A204.1 (cell line): ENCODE data around the gene SPRN.
"Not testable (repeated sequence)": the region's sequence is repeated elsewhere in the genome, so short reads cannot be mapped to it uniquely, and the experiment has no call there.

ENCODE experiments used
- FAIRE-seq: peaks from 2 replicates; lab custom pipeline; 2012; peaks lifted over from hg19 to GRCh38; lab: Jason Lieb, UNC

SPRN gene

DNA sequence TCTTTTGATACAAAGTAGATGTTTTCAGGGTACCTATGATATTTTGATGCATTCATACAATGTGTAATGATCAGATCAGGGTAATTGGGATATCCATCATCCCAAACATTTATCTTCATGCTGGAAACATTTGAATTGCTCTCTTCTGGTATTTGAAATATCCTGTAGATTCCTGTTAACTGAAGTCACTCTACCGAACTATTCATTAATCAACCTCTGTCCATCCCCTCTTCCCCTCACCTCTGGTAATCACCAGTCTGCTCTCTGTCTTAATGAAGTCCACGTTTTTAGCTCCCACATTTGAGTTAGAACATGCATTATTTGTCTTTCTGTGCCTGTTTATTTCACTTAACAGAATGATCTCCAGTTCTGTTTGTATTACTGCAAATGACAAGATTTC lies 19.2 kb downstream of the SPRN start:
- FAIRE-seq: no peak

- no peak for FAIRE-seq
Measured at GRCh38 chr10:133403784-133404183, 20.6 kb downstream of the SPRN start.

- no peak for FAIRE-seq
Measured at GRCh38 chr10:133403359-133403758, 21.1 kb downstream of the SPRN start.

- FAIRE-seq: no peak
Measured at GRCh38 chr10:133401981-133402725, 22.3 kb downstream of the SPRN start.

DNA sequence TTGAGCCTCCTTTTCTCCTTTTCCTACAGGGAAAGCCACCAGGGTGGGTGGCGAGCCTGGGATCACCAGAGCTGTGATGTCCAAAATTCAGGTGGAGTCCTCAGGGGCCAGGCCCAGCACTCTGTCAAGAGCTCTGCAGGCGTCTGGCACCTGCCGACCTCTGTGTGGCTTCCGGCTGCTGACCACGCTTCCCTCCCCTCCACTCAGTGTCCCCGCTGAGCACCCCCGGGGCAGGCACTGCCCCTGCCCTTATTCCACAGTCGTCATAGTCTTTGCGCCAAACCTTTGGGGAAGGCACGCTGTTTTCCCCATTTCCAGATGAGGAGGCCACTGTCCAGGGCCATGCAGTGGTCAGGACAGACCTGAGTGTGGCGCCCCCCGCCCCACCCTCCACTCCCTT lies 22.9 kb downstream of the SPRN start:
- FAIRE-seq: no peak

GRCh38 chr10:133400624-133401424 lies 23.6 kb downstream of the SPRN start:
- no peak for FAIRE-seq

DNA sequence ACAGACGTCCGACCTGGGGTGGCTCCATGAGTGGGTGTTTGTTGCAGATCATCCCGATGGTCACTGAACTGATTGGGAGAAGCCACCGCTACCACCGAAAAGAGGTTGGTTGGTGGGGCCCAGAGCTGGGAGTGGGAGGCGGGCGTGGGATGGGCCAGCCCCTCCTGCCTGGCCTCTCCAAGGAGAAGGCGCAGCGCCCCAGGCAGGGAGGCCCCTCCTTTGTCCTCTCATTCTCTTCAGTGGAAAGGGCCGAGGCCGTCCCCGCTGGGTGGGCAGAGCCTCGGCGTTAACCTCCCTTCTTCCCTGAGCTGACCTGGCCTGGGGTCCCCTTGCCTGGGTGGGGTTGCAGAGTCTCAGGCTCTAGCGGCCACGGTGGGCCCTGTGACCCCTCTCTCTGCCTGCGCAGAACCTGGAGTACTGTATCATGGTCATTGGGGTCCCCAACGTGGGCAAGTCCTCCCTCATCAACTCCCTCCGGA lies 25.3 kb downstream of the SPRN start:
- FAIRE-seq: no peak

DNA sequence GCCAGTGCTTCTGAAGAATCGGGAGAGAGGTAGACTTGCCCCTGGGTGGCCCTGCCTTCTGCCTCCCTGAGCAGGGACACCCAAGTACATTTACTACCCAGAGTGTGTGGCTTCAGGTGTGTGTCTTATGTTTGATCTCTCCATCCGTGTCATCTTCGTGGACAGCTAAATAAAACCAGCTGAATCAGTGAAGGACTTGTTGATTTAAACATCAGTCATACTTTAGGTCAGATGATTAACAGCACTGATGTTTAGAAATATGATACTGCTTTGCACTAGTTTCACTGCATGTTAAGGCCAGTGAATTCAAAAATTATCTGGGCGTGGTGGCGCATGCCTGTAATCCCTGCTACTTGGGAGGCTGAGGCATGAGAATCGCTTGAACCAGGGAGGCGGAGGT lies 26.5 kb downstream of the SPRN start:
- no peak for FAIRE-seq

DNA sequence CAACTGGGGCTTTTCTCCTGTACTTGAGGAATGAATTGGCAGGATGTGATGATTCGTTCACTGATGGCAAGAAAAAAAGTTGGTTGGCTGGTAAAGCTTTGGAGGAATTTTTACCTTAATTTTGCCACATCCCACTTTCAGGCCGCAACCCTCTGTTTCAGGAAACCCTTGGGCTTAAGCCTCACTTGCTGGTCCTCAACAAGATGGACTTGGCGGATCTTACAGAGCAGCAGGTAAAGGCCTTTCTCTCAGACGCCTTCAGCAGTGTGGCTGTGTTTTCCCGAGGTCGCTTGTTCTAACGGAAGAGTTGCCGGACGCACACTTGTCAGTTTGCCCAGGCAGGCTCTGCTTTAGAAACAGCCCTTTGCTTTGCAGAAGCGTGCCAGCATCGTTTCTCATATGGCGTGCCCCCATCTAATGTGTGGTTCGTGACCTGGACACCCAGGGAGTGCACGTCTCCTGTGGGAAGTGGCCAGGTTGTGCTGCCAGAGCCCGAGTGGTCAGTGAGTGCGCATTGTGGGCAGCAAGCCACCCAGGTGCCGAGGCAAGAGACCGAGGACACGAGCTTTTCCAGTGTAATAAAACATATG lies 28.3 kb downstream of the SPRN start:
- FAIRE-seq: no peak

GRCh38 chr10:133394801-133395221 lies 29.6 kb downstream of the SPRN start:
- FAIRE-seq: no peak

- no peak for FAIRE-seq
Measured at GRCh38 chr10:133394064-133394663, 30.3 kb downstream of the SPRN start, which contains the start of gene MTG1. TSS of gene MTG1 (plus strand) at chr10:133394157. CDS start at chr10:133394221, 64 bp downstream.

GRCh38 chr10:133393401-133394063 lies 30.9 kb downstream of the SPRN start:
- peak; percentile 29 for FAIRE-seq

DNA sequence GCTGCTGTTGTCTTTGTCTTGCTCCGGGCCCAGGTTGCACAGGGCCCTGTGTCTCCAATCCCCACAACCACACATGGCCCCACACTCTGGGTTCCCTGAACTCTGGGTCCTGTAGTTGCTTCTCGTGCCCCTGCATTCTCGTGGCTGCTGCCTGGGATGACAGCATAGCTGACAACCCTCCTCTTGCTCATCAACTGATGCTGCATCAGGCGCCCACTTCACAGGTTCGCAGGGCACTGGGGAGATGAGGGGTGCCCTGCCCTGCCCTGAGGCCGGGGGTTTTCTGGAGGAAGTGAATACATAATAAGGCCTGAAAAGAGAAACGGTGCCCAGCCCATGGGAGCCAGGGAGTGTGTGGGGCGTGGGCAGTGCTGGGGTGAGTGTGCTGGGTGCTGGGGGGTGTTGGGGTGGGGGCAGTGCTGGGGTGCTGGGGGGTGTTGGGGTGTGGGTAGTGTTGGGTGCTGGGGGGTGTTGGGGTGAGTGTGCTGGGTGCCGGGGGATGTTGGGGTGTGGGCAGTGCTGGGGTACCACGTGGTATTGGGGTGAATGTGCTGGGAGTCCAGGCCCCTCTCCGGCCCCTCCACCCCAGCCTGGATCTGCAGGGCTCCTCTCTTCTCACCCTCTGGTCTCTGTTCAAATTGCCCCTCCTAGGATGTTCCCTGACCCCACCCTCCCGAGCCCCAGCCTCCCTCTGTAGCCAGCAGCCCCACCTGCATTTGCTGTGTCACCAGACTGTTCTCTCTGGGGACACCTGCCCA lies 32.5 kb downstream of the SPRN start:
- FAIRE-seq: no peak

DNA sequence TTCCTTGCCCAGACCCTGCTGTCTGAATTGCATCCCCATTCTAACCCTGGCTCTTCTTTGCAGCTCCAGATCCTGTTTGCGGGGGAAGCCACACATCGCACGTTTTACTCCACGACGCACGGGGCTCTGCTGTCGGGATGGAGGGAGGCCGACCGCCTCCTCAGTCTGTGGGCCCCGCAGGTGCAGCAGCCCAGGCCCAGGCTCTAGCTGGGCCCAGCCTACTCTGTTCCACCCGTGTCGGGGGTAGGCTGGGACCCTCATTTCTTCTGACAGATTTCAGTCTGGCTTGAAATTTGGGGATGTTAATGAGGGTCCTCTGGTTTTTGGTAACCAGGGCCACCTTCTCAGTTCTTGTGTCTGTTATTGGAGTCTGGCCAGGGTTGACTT lies 33.2 kb downstream of the SPRN start:
- FAIRE-seq: no peak

- no peak for FAIRE-seq
Measured at GRCh38 chr10:133390597-133391248, 33.7 kb downstream of the SPRN start.

GRCh38 chr10:133388973-133389818 lies 35.2 kb downstream of the SPRN start:
- no peak for FAIRE-seq

DNA sequence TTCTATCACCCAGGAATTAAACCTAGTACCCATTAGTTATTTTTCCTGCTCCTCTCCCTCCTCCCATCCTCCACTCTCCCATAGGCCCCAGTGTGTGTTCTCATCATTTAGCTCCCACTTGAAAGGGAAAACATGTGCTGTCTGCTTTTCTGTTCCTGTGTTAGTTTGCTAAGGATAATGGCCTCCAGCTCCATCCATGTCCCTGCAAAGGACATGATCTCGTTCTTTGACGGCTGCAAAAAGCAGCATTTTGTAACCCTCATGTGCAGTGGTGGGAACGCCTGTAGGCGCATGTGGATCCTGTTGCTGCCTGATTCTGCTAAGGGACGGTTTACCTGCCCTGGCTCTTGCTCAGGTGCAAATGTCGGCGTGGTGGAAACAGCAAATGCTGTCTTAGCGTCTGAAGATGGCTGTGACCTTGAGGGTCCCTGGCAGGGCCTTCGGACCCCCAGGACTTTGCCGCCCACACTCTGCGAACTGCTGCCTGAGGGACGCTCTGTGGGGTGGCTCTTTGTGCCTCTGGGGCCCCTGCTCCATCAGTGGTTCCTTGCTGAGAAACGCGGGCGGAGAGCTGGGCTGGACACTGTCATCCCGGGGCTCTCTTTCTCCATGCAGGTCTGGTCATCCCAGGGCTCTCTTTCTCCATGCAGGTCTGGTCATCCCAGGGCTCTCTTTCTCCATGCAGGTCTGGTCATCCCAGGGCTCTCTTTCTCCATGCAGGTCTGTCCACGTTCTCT lies 36.0 kb downstream of the SPRN start:
- FAIRE-seq: no peak

DNA sequence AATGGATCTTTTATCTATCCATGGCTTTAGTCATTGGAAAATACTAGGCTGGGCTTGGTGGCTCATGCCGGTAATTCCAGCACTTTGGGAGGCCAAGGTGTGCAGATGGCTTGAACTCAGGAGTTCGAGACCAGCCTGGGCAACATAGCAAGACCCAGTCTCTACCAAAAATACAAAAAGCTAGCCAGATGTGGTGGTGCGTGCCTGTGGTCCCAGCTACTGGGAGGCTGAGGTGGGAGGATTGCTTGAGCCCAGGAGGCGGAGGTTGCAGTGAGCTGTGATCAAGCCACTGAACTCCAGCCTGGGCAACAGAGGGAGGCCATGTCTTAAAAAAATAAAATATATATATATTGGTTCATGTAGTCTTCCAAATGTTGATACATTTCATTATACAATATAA lies 37.5 kb downstream of the SPRN start:
- not testable (repeated sequence) for FAIRE-seq

- FAIRE-seq: no peak
Measured at GRCh38 chr10:133385214-133385613, 39.2 kb downstream of the SPRN start.
